Astrocyte (in vitro differentiated cells and primary cell): ENCODE measurements around the gene KCND2. TPM values are rescaled to one million over a fixed set of nuclear protein-coding genes. Genes with fewer than 3 reads are reported as not detected.

Experiments used
- DNase-seq: peaks from one replicate; pipeline ENCODE4 v3.0.0-alpha.2; 2010; ENCODE audit warnings: low read depth
- FAIRE-seq: peaks from 2 replicates; lab custom pipeline; 2011; peaks lifted over from hg19 to GRCh38; lab: Jason Lieb, UNC
- H2AFZ ChIP-seq: 2 replicates; pipeline ENCODE4 v1.6.0; 2012; ENCODE audit warnings: low read depth, low read length, inconsistent platforms
- H3K27ac ChIP-seq: 2 replicates; pipeline ENCODE4 v1.5.1; 2011; ENCODE audit warnings: low read depth, low read length, inconsistent platforms
- H3K27me3 ChIP-seq: 2 replicates; pipeline ENCODE4 v1.6.0; 2011; ENCODE audit warnings: low read length, inconsistent platforms; ENCODE audit not compliant: insufficient read depth
- H3K36me3 ChIP-seq: 2 replicates; pipeline ENCODE4 v1.5.1; 2011; ENCODE audit warnings: low read length, inconsistent platforms; ENCODE audit not compliant: insufficient read depth
- H3K4me1 ChIP-seq: 2 replicates; pipeline ENCODE4 v1.5.1; 2011; ENCODE audit warnings: low read length, inconsistent platforms; ENCODE audit not compliant: insufficient read depth
- H3K4me2 ChIP-seq: 2 replicates; pipeline ENCODE4 v1.6.0; 2012; ENCODE audit warnings: low read length, inconsistent platforms
- H3K4me3 ChIP-seq: 2 replicates; pipeline ENCODE4 v1.5.1; 2011; ENCODE audit warnings: low read depth, mild to moderate bottlenecking, low read length, inconsistent platforms; ENCODE audit not compliant: insufficient read depth
- H3K79me2 ChIP-seq: 2 replicates; pipeline ENCODE4 v1.6.0; 2012; ENCODE audit warnings: mild to moderate bottlenecking, low read length, inconsistent platforms; ENCODE audit not compliant: insufficient read depth
- H3K9ac ChIP-seq: 2 replicates; pipeline ENCODE4 v1.6.0; 2012; ENCODE audit warnings: mild to moderate bottlenecking, low read length, inconsistent platforms
- H3K9me3 ChIP-seq: 2 replicates; pipeline ENCODE4 v1.5.1; 2012; ENCODE audit warnings: low read depth, mild to moderate bottlenecking, low read length, inconsistent platforms; ENCODE audit not compliant: insufficient read depth
- H4K20me1 ChIP-seq: 2 replicates; pipeline ENCODE4 v1.6.0; 2012; ENCODE audit warnings: low read length, inconsistent platforms; ENCODE audit not compliant: insufficient read depth
- H3K27ac Mint-ChIP-seq: one replicate; pipeline ENCODE4 v1.8.0; 2021; ENCODE audit warnings: mild to moderate bottlenecking, mixed read lengths; ENCODE audit not compliant: unreplicated experiment
- H3K27me3 Mint-ChIP-seq: one replicate; pipeline ENCODE4 v1.8.0; 2021; ENCODE audit warnings: low read depth, mixed read lengths; ENCODE audit not compliant: unreplicated experiment
- H3K36me3 Mint-ChIP-seq: one replicate; pipeline ENCODE4 v1.8.0; 2021; ENCODE audit warnings: low read depth, mixed read lengths; ENCODE audit not compliant: unreplicated experiment
- H3K4me1 Mint-ChIP-seq: one replicate; pipeline ENCODE4 v1.8.0; 2021; ENCODE audit warnings: low read depth, mixed read lengths; ENCODE audit not compliant: unreplicated experiment
- H3K4me3 Mint-ChIP-seq: one replicate; pipeline ENCODE4 v1.8.0; 2021; ENCODE audit warnings: mild to moderate bottlenecking, moderate library complexity, mixed read lengths; ENCODE audit not compliant: unreplicated experiment
- H3K9me3 Mint-ChIP-seq: one replicate; pipeline ENCODE4 v1.8.0; 2021; ENCODE audit warnings: mild to moderate bottlenecking, mixed read lengths; ENCODE audit not compliant: unreplicated experiment
- CTCF ChIP-seq: IDR thresholded peaks from 2 replicates; pipeline ENCODE4 v1.5.1; 2011; ENCODE audit warnings: low read depth, mild to moderate bottlenecking, inconsistent platforms, low read length, moderate library complexity; ENCODE audit not compliant: insufficient read depth
- EZH2 ChIP-seq: IDR thresholded peaks from 2 replicates; pipeline ENCODE4 v1.6.1; 2012; ENCODE audit warnings: mild to moderate bottlenecking, low read length, inconsistent platforms; ENCODE audit not compliant: insufficient read depth
- total RNA-seq: library from RNA; stranded (reverse); gene quantifications from 2 replicates; pipeline ENCODE4 v1.2.1, GENCODE V29; 2021

Gene KCND2
- total RNA-seq, 1 donor from 2014 or later, result 0.30 TPM

GRCh38 chr7:120716307-120716706 is 443.3 kb downstream of the KCND2 start:
- Histone ChIP-seq H3K4me2 (no peak overlapping the region), H3K36me3 (no peaks in the 10 kb centered on the region), H3K4me3 (no peak overlapping the region), H3K4me1 (no peaks in the 10 kb centered on the region), H4K20me1 (no peaks in the 10 kb centered on the region), H3K79me2 (no peaks in the 10 kb centered on the region), H3K9me3 (no peaks in the 10 kb centered on the region), H3K9ac (no peak overlapping the region), H3K27me3 (no peaks in the 10 kb centered on the region), H2AFZ (no peak overlapping the region), H3K27ac (no peak overlapping the region)
- Mint-ChIP-seq H3K4me1 (no peaks in the 10 kb centered on the region), H3K4me3 (no peak overlapping the region), H3K27me3 (no peaks in the 10 kb centered on the region), H3K36me3 (no peaks in the 10 kb centered on the region), H3K9me3 (no peaks in the 10 kb centered on the region), H3K27ac (no peak overlapping the region)
- FAIRE-seq (no peak), DNase-seq (no peak)
- TF ChIP-seq CTCF (no peak), EZH2 (no peak)

- H3K9ac ChIP-seq, result no peak overlapping the region
- DNase-seq (no peak), FAIRE-seq (no peak)
- H3K36me3 ChIP-seq, result no peaks in the 10 kb centered on the region
- Mint-ChIP-seq H3K36me3 (no peaks in the 10 kb centered on the region), H3K9me3 (no peaks in the 10 kb centered on the region), H3K4me1 (no peaks in the 10 kb centered on the region), H3K27me3 (no peaks in the 10 kb centered on the region), H3K4me3 (no peak overlapping the region), H3K27ac (no peak overlapping the region)
- no peak overlapping the region for H3K27ac ChIP-seq
- H3K79me2 ChIP-seq, result no peaks in the 10 kb centered on the region
- H3K27me3 ChIP-seq, result no peaks in the 10 kb centered on the region
- no peak overlapping the region for H2AFZ ChIP-seq
- no peak overlapping the region for H3K4me3 ChIP-seq
- H3K9me3 ChIP-seq, result no peaks in the 10 kb centered on the region
- H4K20me1 ChIP-seq, result no peaks in the 10 kb centered on the region
- no peak overlapping the region for H3K4me2 ChIP-seq
- H3K4me1 ChIP-seq, result no peaks in the 10 kb centered on the region
- TF ChIP-seq CTCF (no peak), EZH2 (no peak)
These were observed 444.2 kb downstream of the KCND2 start for GRCh38 chr7:120717166-120717565.

- Histone ChIP-seq H3K9me3 (no peaks in the 10 kb centered on the region), H3K27ac (no peak overlapping the region), H3K4me3 (no peak overlapping the region), H2AFZ (no peak overlapping the region), H3K36me3 (no peaks in the 10 kb centered on the region), H3K27me3 (no peaks in the 10 kb centered on the region), H3K4me1 (no peaks in the 10 kb centered on the region), H4K20me1 (no peaks in the 10 kb centered on the region), H3K4me2 (no peak overlapping the region), H3K79me2 (no peaks in the 10 kb centered on the region), H3K9ac (no peak overlapping the region)
- no peaks in the 10 kb centered on the region for H3K36me3 Mint-ChIP-seq
- H3K4me3 Mint-ChIP-seq, result no peak overlapping the region
- no peak overlapping the region for H3K27ac Mint-ChIP-seq
- DNase-seq (no peak), FAIRE-seq (no peak)
- TF ChIP-seq EZH2 (no peak), CTCF (no peak)
- no peaks in the 10 kb centered on the region for H3K9me3 Mint-ChIP-seq
- no peaks in the 10 kb centered on the region for H3K27me3 Mint-ChIP-seq
- no peaks in the 10 kb centered on the region for H3K4me1 Mint-ChIP-seq
These were observed 445.4 kb downstream of the KCND2 start for GRCh38 chr7:120718361-120718760.
